Vagina (tissue), 2 donors: ENCODE data around the gene CCDC102B.

Experiments
- POLR2A ChIP-seq, 2 donors: fragments of 450-650 bp; IDR thresholded peaks; one replicate each; pipeline ENCODE4 v1.6.1; 2017; ENCODE audit warnings: antibody characterized with exemption in 2 of 2, mild to moderate bottlenecking in 2 of 2, moderate library complexity in 2 of 2
- POLR2AphosphoS5 ChIP-seq, 2 donors: sonication (generic); formaldehyde crosslinking; IDR thresholded peaks; one replicate each; pipeline ENCODE4 v1.9.0; 2017; ENCODE audit warnings: antibody characterized with exemption in 2 of 2, mild to moderate bottlenecking in 2 of 2, low read depth in 1 of 2; ENCODE audit not compliant: insufficient read depth in 1 of 2

- TF ChIP-seq POLR2AphosphoS5 (IDR thresholded peaks at IDR 0.05; ENCODE audit: insufficient read depth in 1 of 2, low read depth in 1 of 2): no peak
- no peak for TF ChIP-seq POLR2A (IDR thresholded peaks at IDR 0.05)
These were observed 142.9 kb downstream of the CCDC102B start for GRCh38 chr18:68940754-68941153.
